ENCODE results near the gene SLC7A14.

Gene SLC7A14

DNA sequence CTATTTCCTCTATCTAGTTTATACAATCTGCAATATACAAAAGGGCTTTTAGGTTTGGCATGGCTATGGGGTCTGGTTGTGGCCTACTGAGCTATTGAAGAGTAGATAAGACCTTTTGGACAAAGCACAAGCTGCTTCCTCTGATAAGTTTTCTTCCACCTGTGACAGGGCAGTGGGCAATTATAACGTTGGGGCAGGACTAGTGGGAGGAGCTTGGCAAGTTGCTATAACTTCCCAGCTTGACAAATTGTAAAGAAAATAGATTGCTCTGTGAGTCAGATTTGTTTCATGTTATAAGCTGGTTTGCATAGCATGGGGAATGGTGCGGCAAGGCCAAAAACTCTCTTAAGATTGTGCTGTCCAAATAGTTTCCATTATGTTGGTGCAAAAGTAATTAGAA is 64.9 kb downstream of the SLC7A14 start:
- no peaks in the 10 kb centered on the region for H3K79me2 ChIP-seq (ENCODE audit: control insufficient read depth, insufficient read depth, low read length, unreplicated experiment)
- no peak overlapping the region for H3K27ac ChIP-seq (ENCODE audit: low read depth, low read length)
- no peaks in the 10 kb centered on the region for H3K36me3 ChIP-seq (ENCODE audit: insufficient read depth, low read length)
- peaks cover 22% of the 10 kb centered on the region for H3K4me1 ChIP-seq (ENCODE audit: control insufficient read depth, insufficient read depth, low read length, unreplicated experiment)
- H2AFZ ChIP-seq (ENCODE audit: low read length, unreplicated experiment), result no peak overlapping the region
- H3K27me3 ChIP-seq (ENCODE audit: insufficient read depth, low read length), result no peaks in the 10 kb centered on the region
- H3K4me3 ChIP-seq (ENCODE audit: low read depth, low read length), result no peak overlapping the region

DNA sequence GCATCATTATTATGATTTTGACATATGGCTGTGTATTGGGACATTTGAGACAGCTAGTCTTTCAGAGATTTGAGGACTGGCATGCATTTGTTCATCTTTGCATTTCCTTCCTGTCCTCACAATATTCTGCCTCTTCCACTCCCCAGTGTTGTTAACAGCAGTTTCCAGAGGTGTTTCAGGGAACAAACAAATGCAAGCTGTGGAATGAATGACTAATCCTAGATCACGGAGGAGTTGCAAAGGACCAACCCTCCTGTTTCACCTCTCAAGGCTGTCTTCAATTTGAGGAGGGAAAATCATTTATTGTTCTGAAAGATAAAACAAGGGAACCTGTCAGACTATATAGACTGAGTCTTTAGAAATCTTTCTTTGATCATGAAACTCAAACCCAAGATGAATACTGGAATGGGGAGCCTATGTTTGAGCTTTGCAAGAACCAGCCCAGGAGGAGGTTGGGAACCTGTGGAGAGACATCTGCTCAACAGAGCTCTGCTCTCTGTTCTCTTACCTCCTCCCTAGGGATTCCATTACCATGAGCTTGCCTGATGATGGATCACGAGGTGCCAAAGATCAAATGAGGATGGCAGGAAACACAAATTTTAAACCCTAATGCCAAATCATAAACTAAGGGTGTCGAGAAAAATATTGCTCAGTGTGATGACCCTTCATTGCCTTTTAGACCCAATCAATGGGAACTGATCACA is 68.5 kb downstream of the SLC7A14 start:
- H3K79me2 ChIP-seq (ENCODE audit: control insufficient read depth, insufficient read depth, low read length, unreplicated experiment), result no peaks in the 10 kb centered on the region
- no peak overlapping the region for H2AFZ ChIP-seq (ENCODE audit: low read length, unreplicated experiment)

DNA sequence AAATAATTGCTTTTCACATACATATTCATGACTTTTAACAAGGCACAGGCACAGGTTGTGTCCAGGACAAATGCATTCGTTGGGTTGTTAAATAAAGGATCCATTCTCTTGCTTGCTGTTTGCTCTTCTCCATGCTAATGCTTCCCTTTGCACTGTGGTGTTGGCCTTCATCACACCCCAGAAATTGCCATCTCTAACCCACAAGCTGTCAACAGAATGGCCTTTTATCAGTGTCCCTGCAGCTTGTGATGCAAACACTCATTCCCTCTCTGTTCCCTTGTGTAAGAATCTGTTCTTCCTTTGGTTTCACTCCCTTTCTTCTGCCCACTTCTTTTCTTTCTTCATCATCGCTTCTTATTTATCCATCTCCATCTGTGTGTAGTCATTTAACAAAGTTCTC is 72.2 kb downstream of the SLC7A14 start:
- peaks cover 5% of the 10 kb centered on the region for H3K4me1 ChIP-seq (ENCODE audit: control insufficient read depth, insufficient read depth, low read length, unreplicated experiment)
- no peak overlapping the region for H2AFZ ChIP-seq (ENCODE audit: low read length, unreplicated experiment)
- H3K4me3 ChIP-seq (ENCODE audit: low read depth, low read length), result no peak overlapping the region
- no peaks in the 10 kb centered on the region for H3K36me3 ChIP-seq (ENCODE audit: insufficient read depth, low read length)
- H3K27me3 ChIP-seq (ENCODE audit: insufficient read depth, low read length), result no peaks in the 10 kb centered on the region
- no peaks in the 10 kb centered on the region for H3K79me2 ChIP-seq (ENCODE audit: control insufficient read depth, insufficient read depth, low read length, unreplicated experiment)
- H3K27ac ChIP-seq (ENCODE audit: low read depth, low read length), result no peak overlapping the region

More for the DNA sequence above, 68.5 kb downstream of the SLC7A14 start:
- H3K4me3 ChIP-seq (ENCODE audit: low read depth, low read length), result no peak overlapping the region
- no peak overlapping the region for H3K27ac ChIP-seq (ENCODE audit: low read depth, low read length)
- H3K4me1 ChIP-seq (ENCODE audit: control insufficient read depth, insufficient read depth, low read length, unreplicated experiment), result peaks cover 5% of the 10 kb centered on the region
- H3K36me3 ChIP-seq (ENCODE audit: insufficient read depth, low read length), result no peaks in the 10 kb centered on the region
- H3K27me3 ChIP-seq (ENCODE audit: insufficient read depth, low read length), result no peaks in the 10 kb centered on the region

GRCh38 chr3:170511371-170511770 is 74.5 kb downstream of the SLC7A14 start:
- no peak overlapping the region for H3K27ac ChIP-seq (ENCODE audit: low read depth, low read length)
- H3K79me2 ChIP-seq (ENCODE audit: control insufficient read depth, insufficient read depth, low read length, unreplicated experiment), result no peaks in the 10 kb centered on the region
- no peaks in the 10 kb centered on the region for H3K27me3 ChIP-seq (ENCODE audit: insufficient read depth, low read length)
- H3K36me3 ChIP-seq (ENCODE audit: insufficient read depth, low read length), result no peaks in the 10 kb centered on the region
- peaks cover 9% of the 10 kb centered on the region for H3K4me1 ChIP-seq (ENCODE audit: control insufficient read depth, insufficient read depth, low read length, unreplicated experiment)
- H2AFZ ChIP-seq (ENCODE audit: low read length, unreplicated experiment), result no peak overlapping the region
- H3K4me3 ChIP-seq (ENCODE audit: low read depth, low read length), result no peak overlapping the region

DNA sequence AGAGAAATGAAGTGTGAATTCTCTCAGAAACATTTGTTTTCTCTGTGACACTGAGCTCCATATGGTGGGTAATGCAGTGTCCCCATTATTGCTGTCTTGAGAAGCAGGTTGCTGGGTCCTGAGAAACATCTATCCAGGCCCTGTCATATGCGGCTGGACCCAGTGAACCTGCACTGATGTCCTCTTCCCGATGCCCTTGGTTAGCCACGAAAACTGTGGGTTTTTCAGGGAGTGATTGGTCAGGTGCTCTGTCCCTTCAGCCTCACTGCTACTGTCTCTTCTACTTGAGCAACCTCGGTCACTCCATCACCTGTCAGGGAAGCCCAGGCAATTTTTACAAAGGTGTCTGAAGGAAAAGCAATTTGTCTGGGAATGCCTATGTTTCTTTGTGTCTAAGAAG is 77.0 kb downstream of the SLC7A14 start:
- Histone ChIP-seq H2AFZ (ENCODE audit: low read length, unreplicated experiment) (no peak overlapping the region), H3K4me3 (ENCODE audit: low read depth, low read length) (no peak overlapping the region), H3K27ac (ENCODE audit: low read depth, low read length) (no peak overlapping the region), H3K27me3 (ENCODE audit: insufficient read depth, low read length) (no peaks in the 10 kb centered on the region), H3K79me2 (ENCODE audit: control insufficient read depth, insufficient read depth, low read length, unreplicated experiment) (no peaks in the 10 kb centered on the region), H3K4me1 (ENCODE audit: control insufficient read depth, insufficient read depth, low read length, unreplicated experiment) (peaks cover 11% of the 10 kb centered on the region), H3K36me3 (ENCODE audit: insufficient read depth, low read length) (no peaks in the 10 kb centered on the region)

GRCh38 chr3:170508291-170508690 is 77.6 kb downstream of the SLC7A14 start:
- Histone ChIP-seq H3K4me1 (ENCODE audit: control insufficient read depth, insufficient read depth, low read length, unreplicated experiment) (peaks cover 11% of the 10 kb centered on the region), H3K27ac (ENCODE audit: low read depth, low read length) (no peak overlapping the region), H3K4me3 (ENCODE audit: low read depth, low read length) (no peak overlapping the region), H3K36me3 (ENCODE audit: insufficient read depth, low read length) (no peaks in the 10 kb centered on the region), H3K27me3 (ENCODE audit: insufficient read depth, low read length) (no peaks in the 10 kb centered on the region), H3K79me2 (ENCODE audit: control insufficient read depth, insufficient read depth, low read length, unreplicated experiment) (no peaks in the 10 kb centered on the region), H2AFZ (ENCODE audit: low read length, unreplicated experiment) (no peak overlapping the region)

- Histone ChIP-seq H3K36me3 (ENCODE audit: insufficient read depth, low read length) (no peaks in the 10 kb centered on the region), H3K27ac (ENCODE audit: low read depth, low read length) (peak overlapping the region; percentile 14), H3K79me2 (ENCODE audit: control insufficient read depth, insufficient read depth, low read length, unreplicated experiment) (no peaks in the 10 kb centered on the region), H3K27me3 (ENCODE audit: insufficient read depth, low read length) (no peaks in the 10 kb centered on the region), H3K4me3 (ENCODE audit: low read depth, low read length) (no peak overlapping the region), H2AFZ (ENCODE audit: low read length, unreplicated experiment) (peak overlapping the region; percentile 36), H3K4me1 (ENCODE audit: control insufficient read depth, insufficient read depth, low read length, unreplicated experiment) (peaks cover 11% of the 10 kb centered on the region)
These were observed 78.8 kb downstream of the SLC7A14 start for GRCh38 chr3:170507063-170507462.

DNA sequence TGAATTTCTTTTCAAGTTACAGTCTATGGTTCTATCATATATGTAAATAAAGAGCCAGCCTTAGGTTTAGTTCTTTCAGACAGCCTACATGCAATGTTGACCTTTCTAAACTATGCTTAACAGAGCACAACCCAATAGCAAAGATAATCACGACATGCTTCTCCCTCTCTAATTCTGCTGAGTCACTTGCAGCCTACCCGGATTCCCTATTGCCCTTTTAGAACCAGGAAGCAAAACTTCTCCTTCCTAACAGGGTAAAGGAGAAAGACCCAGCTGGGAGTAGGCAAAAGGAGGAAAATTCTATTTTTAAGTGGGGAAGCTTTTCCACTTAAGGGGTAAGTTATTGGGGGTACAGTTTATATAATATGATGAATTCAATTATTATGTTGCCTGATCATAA is 79.3 kb downstream of the SLC7A14 start:
- Histone ChIP-seq H3K79me2 (ENCODE audit: control insufficient read depth, insufficient read depth, low read length, unreplicated experiment) (no peaks in the 10 kb centered on the region), H3K27ac (ENCODE audit: low read depth, low read length) (peak overlapping the region; percentile 14), H3K4me3 (ENCODE audit: low read depth, low read length) (no peak overlapping the region), H3K4me1 (ENCODE audit: control insufficient read depth, insufficient read depth, low read length, unreplicated experiment) (peaks cover 11% of the 10 kb centered on the region), H3K36me3 (ENCODE audit: insufficient read depth, low read length) (no peaks in the 10 kb centered on the region), H2AFZ (ENCODE audit: low read length, unreplicated experiment) (peak overlapping the region; percentile 36), H3K27me3 (ENCODE audit: insufficient read depth, low read length) (no peaks in the 10 kb centered on the region)

GRCh38 chr3:170502297-170502696 is 83.6 kb downstream of the SLC7A14 start:
- Histone ChIP-seq H3K4me3 (ENCODE audit: low read depth, low read length) (no peak overlapping the region), H2AFZ (ENCODE audit: low read length, unreplicated experiment) (no peak overlapping the region), H3K79me2 (ENCODE audit: control insufficient read depth, insufficient read depth, low read length, unreplicated experiment) (no peaks in the 10 kb centered on the region), H3K36me3 (ENCODE audit: insufficient read depth, low read length) (no peaks in the 10 kb centered on the region), H3K27ac (ENCODE audit: low read depth, low read length) (no peak overlapping the region), H3K27me3 (ENCODE audit: insufficient read depth, low read length) (no peaks in the 10 kb centered on the region), H3K4me1 (ENCODE audit: control insufficient read depth, insufficient read depth, low read length, unreplicated experiment) (peaks cover 11% of the 10 kb centered on the region)

DNA sequence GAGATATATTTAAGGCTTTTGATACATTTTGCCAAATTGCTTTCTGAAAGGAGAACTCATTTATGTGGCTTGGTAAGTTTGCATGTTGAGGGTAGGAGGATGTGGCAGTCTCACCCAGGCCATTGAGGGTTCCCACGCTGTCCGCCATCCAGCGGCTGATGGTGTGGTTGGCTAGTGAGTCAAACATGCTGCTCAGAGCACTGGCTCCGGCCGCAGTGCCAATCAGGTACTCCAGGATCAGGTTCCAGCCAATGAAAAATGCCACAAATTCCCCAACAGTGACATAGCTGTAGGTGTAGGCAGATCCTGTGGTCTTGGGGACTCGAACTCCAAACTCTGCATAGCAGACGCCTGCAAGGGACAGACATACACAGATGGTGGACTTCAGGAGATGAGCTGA is 84.9 kb downstream of the SLC7A14 start:
- Histone ChIP-seq H3K27ac (ENCODE audit: low read depth, low read length) (no peak overlapping the region), H3K36me3 (ENCODE audit: insufficient read depth, low read length) (no peaks in the 10 kb centered on the region), H3K79me2 (ENCODE audit: control insufficient read depth, insufficient read depth, low read length, unreplicated experiment) (no peaks in the 10 kb centered on the region), H2AFZ (ENCODE audit: low read length, unreplicated experiment) (no peak overlapping the region), H3K4me1 (ENCODE audit: control insufficient read depth, insufficient read depth, low read length, unreplicated experiment) (no peaks in the 10 kb centered on the region), H3K4me3 (ENCODE audit: low read depth, low read length) (no peak overlapping the region), H3K27me3 (ENCODE audit: insufficient read depth, low read length) (no peaks in the 10 kb centered on the region)

GRCh38 chr3:170500462-170500861 is 85.4 kb downstream of the SLC7A14 start:
- H2AFZ ChIP-seq (ENCODE audit: low read length, unreplicated experiment), result no peak overlapping the region
- no peak overlapping the region for H3K27ac ChIP-seq (ENCODE audit: low read depth, low read length)
- H3K27me3 ChIP-seq (ENCODE audit: insufficient read depth, low read length), result no peaks in the 10 kb centered on the region
- no peaks in the 10 kb centered on the region for H3K4me1 ChIP-seq (ENCODE audit: control insufficient read depth, insufficient read depth, low read length, unreplicated experiment)
- no peaks in the 10 kb centered on the region for H3K79me2 ChIP-seq (ENCODE audit: control insufficient read depth, insufficient read depth, low read length, unreplicated experiment)
- H3K4me3 ChIP-seq (ENCODE audit: low read depth, low read length), result no peak overlapping the region
- no peaks in the 10 kb centered on the region for H3K36me3 ChIP-seq (ENCODE audit: insufficient read depth, low read length)
